ENCODE data around the gene MED17. TPM values are rescaled to one million over a fixed set of nuclear protein-coding genes. Genes with fewer than 3 reads are reported as not detected.

Gene MED17
- total RNA-seq, 2 experiments from 2014 or later = 23.0 to 33.3 TPM

DNA sequence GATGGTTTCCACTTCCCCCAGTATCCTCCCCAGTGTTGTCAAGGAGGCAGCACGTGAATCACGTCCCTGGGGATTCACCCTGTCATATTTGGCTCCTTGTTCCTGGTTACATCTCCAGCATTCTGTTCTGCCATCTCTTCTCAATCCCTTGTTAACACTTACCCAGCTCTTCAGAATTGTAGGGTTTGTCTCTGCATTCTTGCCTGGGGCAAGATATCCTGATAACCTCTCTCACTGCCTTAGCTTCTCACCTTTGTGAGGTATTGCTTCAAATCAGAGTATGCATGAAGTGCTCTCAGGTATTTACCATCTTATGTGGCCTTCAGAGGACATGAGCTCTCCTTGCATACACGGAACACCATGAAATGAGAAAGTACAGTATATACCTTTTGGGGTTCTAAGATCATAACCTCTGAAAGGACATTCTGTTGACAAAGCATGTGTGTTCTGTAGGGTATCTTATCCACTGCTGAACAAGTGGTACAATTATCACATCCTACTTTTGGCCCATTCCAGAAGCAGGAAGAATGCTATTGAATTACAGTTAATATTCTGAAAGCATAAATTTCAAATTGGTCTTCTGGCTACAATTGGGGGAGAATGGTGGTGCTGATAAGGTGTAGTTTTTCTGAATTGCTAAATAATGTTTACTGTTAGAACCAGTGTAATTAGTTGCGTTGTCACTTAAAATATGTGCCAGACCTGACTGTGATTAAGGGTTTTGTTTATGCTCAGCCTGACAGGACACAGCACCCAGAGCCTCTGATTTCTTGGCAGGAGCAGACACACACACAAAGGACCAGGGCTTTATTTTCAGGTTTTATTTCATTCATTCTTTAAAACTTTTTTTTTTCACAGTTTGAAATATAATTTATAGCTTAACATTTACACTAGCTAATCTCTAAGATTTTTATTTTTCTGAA is 33.6 kb downstream of the MED17 start:
- H3K4me1 ChIP-seq (ENCODE audit: insufficient read depth, low read length, poor library complexity, severe bottlenecking) = no peaks in the 10 kb centered on the region
- no peak overlapping the region for H2AFZ ChIP-seq (ENCODE audit: low read length)
- no peak for DNase-seq (ENCODE audit: low spot score)
- no peak overlapping the region for H3K27ac ChIP-seq (ENCODE audit: low read depth, low read length, poor library complexity, severe bottlenecking)
- intact Hi-C loops (cut with micrococcal nuclease; ENCODE audit: unreplicated experiment) = no loop called here
- BruUV-seq (replicated peaks) = no TSS peak
- no peaks in the 10 kb centered on the region for H3K9me3 ChIP-seq (ENCODE audit: low read length)
- POLR2A ChIA-PET = interaction anchor here (0.7 to 3.6 kb wide), 2 partner anchors 16 to 25 kb away, joined by 3 to 9 read pairs; no protein-coding TSS in a partner anchor
- H3K79me2 ChIP-seq (ENCODE audit: insufficient read depth, low read depth, low read length) = no peaks in the 10 kb centered on the region
- H3K4me3 ChIP-seq (ENCODE audit: low read depth, low read length, poor library complexity, severe bottlenecking) = no peak overlapping the region
- TF ChIP-seq, protein P1, sequence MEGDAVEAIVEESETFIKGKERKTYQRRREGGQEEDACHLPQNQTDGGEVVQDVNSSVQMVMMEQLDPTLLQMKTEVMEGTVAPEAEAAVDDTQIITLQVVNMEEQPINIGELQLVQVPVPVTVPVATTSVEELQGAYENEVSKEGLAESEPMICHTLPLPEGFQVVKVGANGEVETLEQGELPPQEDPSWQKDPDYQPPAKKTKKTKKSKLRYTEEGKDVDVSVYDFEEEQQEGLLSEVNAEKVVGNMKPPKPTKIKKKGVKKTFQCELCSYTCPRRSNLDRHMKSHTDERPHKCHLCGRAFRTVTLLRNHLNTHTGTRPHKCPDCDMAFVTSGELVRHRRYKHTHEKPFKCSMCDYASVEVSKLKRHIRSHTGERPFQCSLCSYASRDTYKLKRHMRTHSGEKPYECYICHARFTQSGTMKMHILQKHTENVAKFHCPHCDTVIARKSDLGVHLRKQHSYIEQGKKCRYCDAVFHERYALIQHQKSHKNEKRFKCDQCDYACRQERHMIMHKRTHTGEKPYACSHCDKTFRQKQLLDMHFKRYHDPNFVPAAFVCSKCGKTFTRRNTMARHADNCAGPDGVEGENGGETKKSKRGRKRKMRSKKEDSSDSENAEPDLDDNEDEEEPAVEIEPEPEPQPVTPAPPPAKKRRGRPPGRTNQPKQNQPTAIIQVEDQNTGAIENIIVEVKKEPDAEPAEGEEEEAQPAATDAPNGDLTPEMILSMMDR (conservative IDR thresholded peaks at IDR 0.05; ENCODE audit: low read length) = no peak
- no peak for TF ChIP-seq EZH2phosphoT487 (IDR thresholded peaks at IDR 0.05; ENCODE audit: borderline replicate concordance, low read depth, low read length)
- H3K36me3 ChIP-seq (ENCODE audit: insufficient read depth, low read length) = peaks cover 35% of the 10 kb centered on the region
- no peaks in the 10 kb centered on the region for H3K9me2 ChIP-seq (ENCODE audit: insufficient read depth, low read length)
- no peaks in the 10 kb centered on the region for H4K20me1 ChIP-seq (ENCODE audit: insufficient read depth, low read length)
- CTCF ChIA-PET (ENCODE audit: unreplicated experiment) = no interaction called here
- H3K4me2 ChIP-seq (ENCODE audit: low read length) = no peak overlapping the region

DNA sequence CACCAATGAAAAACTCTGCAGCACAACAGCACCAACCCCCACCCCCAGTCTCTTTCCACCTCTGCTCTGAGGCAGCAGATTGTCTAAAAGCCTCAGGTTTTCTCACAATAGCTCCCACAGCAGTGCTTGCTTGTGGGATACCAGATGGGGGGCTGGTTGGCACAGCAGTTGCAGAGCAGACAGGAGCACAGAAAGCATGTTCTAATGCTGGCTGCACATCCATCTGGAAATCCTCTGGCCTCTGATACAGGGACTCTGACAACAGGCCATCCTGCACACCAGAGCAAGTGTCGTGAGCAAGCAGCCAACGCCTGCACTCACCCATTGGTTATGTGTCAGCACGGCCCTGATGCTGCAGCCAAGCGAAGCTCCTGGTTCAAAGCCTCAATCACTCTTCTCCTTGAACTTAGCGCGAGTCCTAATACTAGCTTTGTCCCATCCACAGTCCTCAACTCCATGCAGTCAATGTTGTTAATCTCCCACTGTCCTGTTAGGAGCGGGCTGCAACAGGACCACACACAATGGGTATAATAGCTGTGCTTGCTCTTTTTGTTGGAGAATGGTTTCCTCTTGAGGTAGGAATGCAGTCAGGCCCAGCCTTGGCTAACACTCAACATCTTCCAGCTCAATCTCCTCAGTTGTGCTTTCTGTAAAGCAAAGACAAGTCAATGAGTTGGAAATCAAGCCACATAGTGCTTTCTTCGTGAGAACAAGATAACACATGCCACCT is 36.0 kb downstream of the MED17 start:
- no peak for TF ChIP-seq EZH2phosphoT487 (IDR thresholded peaks at IDR 0.05; ENCODE audit: borderline replicate concordance, low read depth, low read length)
- TF ChIP-seq, protein P1 (conservative IDR thresholded peaks at IDR 0.05; ENCODE audit: low read length) = no peak
- BruUV-seq (replicated peaks) = no TSS peak
- Histone ChIP-seq H3K4me1 (ENCODE audit: insufficient read depth, low read length, poor library complexity, severe bottlenecking) (no peaks in the 10 kb centered on the region), H3K4me2 (ENCODE audit: low read length) (no peak overlapping the region), H3K79me2 (ENCODE audit: insufficient read depth, low read depth, low read length) (no peaks in the 10 kb centered on the region), H4K20me1 (ENCODE audit: insufficient read depth, low read length) (no peaks in the 10 kb centered on the region), H3K9me3 (ENCODE audit: low read length) (no peaks in the 10 kb centered on the region), H3K9me2 (ENCODE audit: insufficient read depth, low read length) (no peaks in the 10 kb centered on the region), H3K4me3 (ENCODE audit: low read depth, low read length, poor library complexity, severe bottlenecking) (no peak overlapping the region), H2AFZ (ENCODE audit: low read length) (no peak overlapping the region), H3K27ac (ENCODE audit: low read depth, low read length, poor library complexity, severe bottlenecking) (no peak overlapping the region), H3K36me3 (ENCODE audit: insufficient read depth, low read length) (peaks cover 11% of the 10 kb centered on the region)
- CTCF ChIA-PET (ENCODE audit: unreplicated experiment) = no interaction called here
- POLR2A ChIA-PET = interaction anchor here (1.2 kb wide), 2 partner anchors 9 to 11 kb away, joined by 4 read pairs; no protein-coding TSS in a partner anchor
- no peak for DNase-seq (ENCODE audit: low spot score)
- intact Hi-C loops (cut with micrococcal nuclease; ENCODE audit: unreplicated experiment) = no loop called here
